Spleen (tissue), 11 donors: ENCODE data around the gene MRPS34. TPM values are rescaled to one million over a fixed set of nuclear protein-coding genes. Genes with fewer than 3 reads are reported as not detected.

ENCODE experiments used
- DNase-seq: peaks from one replicate; pipeline ENCODE4 v3.0.0-alpha.2; 2020
- H3K27ac ChIP-seq, 8 donors: fragments of 200-600 bp; sonication (generic) in 7 of 8; 1 replicate in 4 of 8; 2 replicates in 4 of 8; pipeline versions ENCODE4 v1.5.0 to v1.8.0; 2016 to 2021; ENCODE audit warnings: inconsistent platforms in 4 of 8, mild to moderate bottlenecking in 4 of 8, moderate library complexity in 1 of 8
- H3K27me3 ChIP-seq, 7 donors: fragments of 200-600 bp; sonication (generic) in 6 of 7; replicated peaks in 1 of 7; 1 replicate in 4 of 7; 2 replicates in 3 of 7; pipeline versions ENCODE4 v1.5.0 to v1.8.0; 2016 to 2021; ENCODE audit warnings: inconsistent platforms in 3 of 7, mild to moderate bottlenecking in 1 of 7
- H3K36me3 ChIP-seq, 6 donors: fragments of 200-600 bp; sonication (generic) in 5 of 6; 1 replicate in 4 of 6; 2 replicates in 2 of 6; pipeline versions ENCODE4 v1.5.0 to v1.8.0; 2016 to 2021; ENCODE audit warnings: inconsistent platforms in 2 of 6
- H3K4me1 ChIP-seq, 6 donors: fragments of 200-600 bp; sonication (generic) in 5 of 6; 1 replicate in 3 of 6; 2 replicates in 3 of 6; pipeline versions ENCODE4 v1.5.0 to v1.8.0; 2016 to 2021; ENCODE audit warnings: inconsistent platforms in 3 of 6
- H3K4me3 ChIP-seq, 8 donors: fragments of 200-600 bp; sonication (generic) in 7 of 8; 1 replicate in 4 of 8; 2 replicates in 4 of 8; pipeline versions ENCODE4 v1.5.0 to v1.8.0; 2016 to 2021; ENCODE audit warnings: inconsistent platforms in 4 of 8, mild to moderate bottlenecking in 4 of 8, moderate library complexity in 2 of 8
- H3K9me3 ChIP-seq, 8 donors: fragments of 200-600 bp; sonication (generic) in 7 of 8; 1 replicate in 4 of 8; 2 replicates in 4 of 8; pipeline versions ENCODE4 v1.5.0 to v1.8.0; 2016 to 2021; ENCODE audit warnings: inconsistent platforms in 4 of 8
- POLR2A ChIP-seq, 3 donors: fragments of 450-650 bp; IDR thresholded peaks; one replicate each; pipeline ENCODE4 v1.5.1; 2017; ENCODE audit warnings: antibody characterized with exemption in 3 of 3, mild to moderate bottlenecking in 1 of 3
- POLR2AphosphoS5 ChIP-seq, 3 donors: sonication (generic); formaldehyde crosslinking; IDR thresholded peaks; one replicate each; pipeline ENCODE4 v1.5.1; 2017; ENCODE audit warnings: antibody characterized with exemption in 3 of 3
- WGBS, 5 donors: extraction: QIAGEN DNeasy Blood & Tissue Kit in 3 of 5; methylation state at CpG; one replicate each; pipeline versions ENCODE4 v1.1.5 to v1.1.7; 2013 to 2018; 5-methylcytosine and 5-hydroxymethylcytosine counted together
- intact Hi-C: fragments of 100-400 bp; cut with DNase I; formaldehyde crosslinking; loops from one replicate; pipeline ENCODE4 v1.15.0; 2023; ENCODE audit warnings: low total_unique reads
- polyA plus RNA-seq, 3 donors: library from polyadenylated mRNA; stranded (reverse); fragments of 200-250 nt; gene quantifications; one replicate each; pipeline ENCODE4 v1.2.1, GENCODE V29; 2013
- total RNA-seq, 7 donors: library from RNA; depleted of rRNA in 3 of 7; stranded (reverse); fragments of >200 nt in 3 of 7; fragmentation: NEBNext Ultra II Directional in 4 of 7; extraction: Animal tissue kit (Norgen Biotek cat#: 25700) in 4 of 7; gene quantifications; one replicate each; pipeline versions ENCODE4 v1.1.0 to v1.2.1, GENCODE V29; 2016 to 2021
- TF ChIP-seq, protein P1 (sequence below), 11 experiments: fragments of 200-600 bp in 7 of 11; fragments of 450-650 bp in 4 of 11; sonication (generic) in 4 of 11; IDR thresholded peaks in 8 of 11; conservative IDR thresholded peaks in 3 of 11; 1 replicate in 7 of 11; 2 replicates in 4 of 11; pipeline versions ENCODE4 v1.4.0 to v1.8.0; 2016 to 2021; ENCODE audit warnings: antibody characterized with exemption in 11 of 11, inconsistent platforms in 4 of 11, mild to moderate bottlenecking in 1 of 11
- donor health status: healthy with polysubstance abuse.
- donor health status: DM: no; HTN: no; CAD: no; lungs with moderate emphysema.
- donor health status: DM: no; HTN: no; CAD: no.
- donor health status: Bipolar disorder and iron deficiency.
- donor health status: healthy.
- donor health status: DM: no; HTN: no; CAD: no.
- donor health status: DM: yes; HTN: yes; CAD: no.

MRPS34 gene
- total and polyA plus RNA-seq, 10 donors, result 49.9 to 157 (median 63.8) TPM

DNA sequence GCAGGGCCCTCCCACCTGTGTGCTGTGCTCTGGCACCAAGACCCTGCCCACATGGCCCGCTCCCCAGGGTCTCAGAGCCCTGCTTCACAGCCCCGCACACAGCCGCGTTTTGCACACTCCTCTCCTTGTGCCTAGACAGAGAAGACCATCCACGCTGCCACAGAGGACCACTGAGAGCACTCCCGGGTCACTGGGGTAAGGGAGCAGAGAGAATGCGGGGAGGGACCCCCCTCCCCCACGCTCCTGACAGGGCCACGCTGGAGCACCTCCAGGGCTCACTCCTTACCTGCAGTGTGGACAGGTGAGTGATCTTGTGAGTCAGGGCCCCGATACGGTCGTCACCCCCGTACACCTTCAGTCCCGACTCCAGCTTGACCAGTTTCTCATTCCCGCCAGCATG lies 46.7 kb upstream of the MRPS34 start:
- peak; percentile 42 for DNase-seq
- no peaks in the 10 kb centered on the region for H3K27me3 ChIP-seq
- no peaks in the 10 kb centered on the region for H3K9me3 ChIP-seq
- peaks cover 0 to 85% (median 72%) of the 10 kb centered on the region in 6 donors for H3K36me3 ChIP-seq
- peak in 1 of 3 donors; percentile 13 for TF ChIP-seq POLR2AphosphoS5 (IDR thresholded peaks at IDR 0.05)
- TF ChIP-seq, protein P1, sequence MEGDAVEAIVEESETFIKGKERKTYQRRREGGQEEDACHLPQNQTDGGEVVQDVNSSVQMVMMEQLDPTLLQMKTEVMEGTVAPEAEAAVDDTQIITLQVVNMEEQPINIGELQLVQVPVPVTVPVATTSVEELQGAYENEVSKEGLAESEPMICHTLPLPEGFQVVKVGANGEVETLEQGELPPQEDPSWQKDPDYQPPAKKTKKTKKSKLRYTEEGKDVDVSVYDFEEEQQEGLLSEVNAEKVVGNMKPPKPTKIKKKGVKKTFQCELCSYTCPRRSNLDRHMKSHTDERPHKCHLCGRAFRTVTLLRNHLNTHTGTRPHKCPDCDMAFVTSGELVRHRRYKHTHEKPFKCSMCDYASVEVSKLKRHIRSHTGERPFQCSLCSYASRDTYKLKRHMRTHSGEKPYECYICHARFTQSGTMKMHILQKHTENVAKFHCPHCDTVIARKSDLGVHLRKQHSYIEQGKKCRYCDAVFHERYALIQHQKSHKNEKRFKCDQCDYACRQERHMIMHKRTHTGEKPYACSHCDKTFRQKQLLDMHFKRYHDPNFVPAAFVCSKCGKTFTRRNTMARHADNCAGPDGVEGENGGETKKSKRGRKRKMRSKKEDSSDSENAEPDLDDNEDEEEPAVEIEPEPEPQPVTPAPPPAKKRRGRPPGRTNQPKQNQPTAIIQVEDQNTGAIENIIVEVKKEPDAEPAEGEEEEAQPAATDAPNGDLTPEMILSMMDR (IDR thresholded peaks at IDR 0.05 in 8 of 11, conservative IDR thresholded peaks at IDR 0.05 in 3 of 11), result no peak
- WGBS, 5 donors, result 94 to 97% (median 95%) methylated on average over 15 of the region's 15 CpGs
- H3K27ac ChIP-seq, result no peak overlapping the region
- peaks cover 1 to 26% (median 11%) of the 10 kb centered on the region in 6 donors for H3K4me1 ChIP-seq
- no peak overlapping the region for H3K4me3 ChIP-seq
- intact Hi-C loops, result no loop called here

DNA sequence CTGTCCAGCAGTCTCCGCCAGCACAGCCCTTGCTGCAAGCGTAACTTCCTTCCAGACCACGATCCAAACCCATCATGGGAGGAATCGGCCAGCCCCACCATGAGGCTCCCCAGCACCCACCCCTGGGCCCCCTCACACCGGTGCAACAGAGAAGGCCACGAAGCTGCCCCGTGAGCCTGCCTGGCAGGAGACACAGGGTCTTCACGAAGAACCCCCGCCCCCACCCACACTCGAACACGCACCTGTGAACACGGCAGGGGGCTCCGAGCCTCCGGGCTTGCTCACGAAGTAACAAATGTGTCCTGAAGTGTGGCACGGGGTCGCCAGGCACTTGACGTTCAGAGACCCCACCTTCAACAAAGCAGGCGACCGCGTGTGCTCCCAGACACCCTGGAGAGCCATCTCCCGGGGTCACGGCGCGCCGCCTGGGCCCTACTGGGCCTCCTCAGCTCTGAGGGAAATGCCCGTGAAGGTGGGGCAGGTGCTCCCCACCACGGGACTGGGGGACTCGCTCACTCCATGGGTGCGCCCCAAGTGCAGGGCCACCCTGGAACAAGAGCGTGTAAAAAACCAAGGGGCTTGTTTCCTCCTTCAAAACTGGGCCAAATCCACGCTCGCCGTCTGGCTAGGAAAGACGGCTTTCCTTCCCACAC lies 46.1 kb upstream of the MRPS34 start:
- intact Hi-C loops, result no loop called here
- no peak for TF ChIP-seq POLR2AphosphoS5 (IDR thresholded peaks at IDR 0.05)
- TF ChIP-seq POLR2A (IDR thresholded peaks at IDR 0.05), result no peak
- peak; percentile 64 for DNase-seq
- peaks cover 0 to 20% (median 5%) of the 10 kb centered on the region in 6 donors for H3K4me1 ChIP-seq
- H3K4me3 ChIP-seq, result no peak overlapping the region
- H3K9me3 ChIP-seq, result no peaks in the 10 kb centered on the region
- no peak overlapping the region for H3K27ac ChIP-seq
- WGBS, 5 donors, result 94 to 97% (median 95%) methylated on average over 17 to 35 of the region's 35 CpGs
- H3K27me3 ChIP-seq, result no peaks in the 10 kb centered on the region
- peaks cover 0 to 91% (median 74%) of the 10 kb centered on the region in 6 donors for H3K36me3 ChIP-seq

DNA sequence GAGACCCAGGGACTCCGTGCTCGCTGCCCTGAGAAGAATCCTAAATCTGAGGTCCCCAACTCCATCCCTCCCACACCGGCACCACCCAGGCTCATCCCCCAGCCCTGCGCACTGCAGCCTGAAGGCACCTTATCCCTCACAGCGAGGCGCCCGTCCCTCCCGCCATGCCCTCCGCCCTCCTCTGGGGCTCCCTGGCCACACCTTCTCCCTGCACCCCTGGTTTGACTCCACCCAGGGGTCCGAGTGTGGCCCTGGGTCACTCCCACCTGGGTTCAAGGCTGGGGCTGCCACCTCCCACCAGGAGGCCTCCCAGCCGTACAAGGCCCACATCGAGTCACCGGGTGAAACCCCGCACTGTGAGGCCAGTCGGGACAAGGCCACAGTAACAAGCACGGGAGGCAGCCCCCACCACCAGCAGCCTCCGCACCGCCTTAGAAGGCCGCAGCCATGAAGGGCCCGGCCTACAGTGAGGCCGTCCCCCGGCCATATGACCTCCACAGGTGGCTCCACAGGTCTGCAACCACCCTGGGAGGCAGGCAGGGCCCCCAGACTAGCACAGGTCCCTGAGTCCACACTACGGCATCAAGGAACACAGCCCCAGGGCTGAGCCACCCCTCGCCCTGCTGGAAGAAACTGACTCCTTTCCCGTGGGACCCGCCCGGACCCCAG lies 45.4 kb upstream of the MRPS34 start:
- H3K27me3 ChIP-seq, result no peaks in the 10 kb centered on the region
- H3K4me3 ChIP-seq, result no peak overlapping the region
- DNase-seq, result peak; percentile 49
- intact Hi-C loops, result no loop called here
- TF ChIP-seq, protein P1 (IDR thresholded peaks at IDR 0.05 in 8 of 11, conservative IDR thresholded peaks at IDR 0.05 in 3 of 11), result no peak
- TF ChIP-seq POLR2A (IDR thresholded peaks at IDR 0.05), result no peak
- TF ChIP-seq POLR2AphosphoS5 (IDR thresholded peaks at IDR 0.05), result no peak
- 92 to 96% (median 95%) methylated on average over 16 to 27 of the region's 27 CpGs for WGBS, 5 donors
- H3K4me1 ChIP-seq, result peaks cover 0 to 13% (median under 1%) of the 10 kb centered on the region in 6 donors
- no peak overlapping the region for H3K27ac ChIP-seq
- H3K9me3 ChIP-seq, result no peaks in the 10 kb centered on the region
- peaks cover 0 to 98% (median 78%) of the 10 kb centered on the region in 6 donors for H3K36me3 ChIP-seq

DNA sequence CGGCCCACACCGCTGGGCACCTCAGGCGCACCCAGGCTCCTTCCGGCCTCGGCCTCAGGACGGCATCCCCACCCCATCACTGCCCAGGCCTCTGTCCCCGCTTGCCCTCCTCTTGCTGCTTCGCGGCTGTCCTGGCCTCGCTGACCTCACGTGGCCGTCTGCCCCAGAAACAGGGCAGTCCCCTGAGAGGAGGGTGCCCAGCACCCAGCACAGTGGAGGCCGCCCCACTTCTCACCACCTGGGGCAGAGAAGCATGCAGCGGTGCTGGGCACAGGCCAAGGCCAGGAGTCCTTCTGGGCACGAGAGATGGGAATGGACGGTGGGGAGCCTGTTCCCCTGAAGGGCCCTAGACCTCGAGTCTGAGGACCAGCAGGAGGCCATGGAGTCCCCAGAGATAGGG lies 44.8 kb upstream of the MRPS34 start:
- Histone ChIP-seq H3K36me3 (peaks cover 0 to 100% (median 77%) of the 10 kb centered on the region in 6 donors), H3K27ac (no peak overlapping the region), H3K27me3 (no peaks in the 10 kb centered on the region), H3K4me3 (no peak overlapping the region), H3K9me3 (no peaks in the 10 kb centered on the region), H3K4me1 (peaks cover 0 to 12% (median 0%) of the 10 kb centered on the region in 6 donors)
- TF ChIP-seq, protein P1 (IDR thresholded peaks at IDR 0.05 in 8 of 11, conservative IDR thresholded peaks at IDR 0.05 in 3 of 11), result no peak
- TF ChIP-seq POLR2AphosphoS5 (IDR thresholded peaks at IDR 0.05), result peak in 1 of 3 donors; percentile 26
- peak; percentile 61 for DNase-seq
- 93 to 98% (median 96%) methylated on average over 12 to 17 of the region's 17 CpGs for WGBS, 5 donors
- intact Hi-C loops, result no loop called here
